ENCODE results near the gene TMEM217. TPM values are rescaled to one million over a fixed set of nuclear protein-coding genes. Genes with fewer than 3 reads are reported as not detected.

The TMEM217 gene
- total and polyA plus RNA-seq, 2 of the 4 experiments (the other 2 are of a cell fraction), result 1.4 to 3.5 TPM

DNA sequence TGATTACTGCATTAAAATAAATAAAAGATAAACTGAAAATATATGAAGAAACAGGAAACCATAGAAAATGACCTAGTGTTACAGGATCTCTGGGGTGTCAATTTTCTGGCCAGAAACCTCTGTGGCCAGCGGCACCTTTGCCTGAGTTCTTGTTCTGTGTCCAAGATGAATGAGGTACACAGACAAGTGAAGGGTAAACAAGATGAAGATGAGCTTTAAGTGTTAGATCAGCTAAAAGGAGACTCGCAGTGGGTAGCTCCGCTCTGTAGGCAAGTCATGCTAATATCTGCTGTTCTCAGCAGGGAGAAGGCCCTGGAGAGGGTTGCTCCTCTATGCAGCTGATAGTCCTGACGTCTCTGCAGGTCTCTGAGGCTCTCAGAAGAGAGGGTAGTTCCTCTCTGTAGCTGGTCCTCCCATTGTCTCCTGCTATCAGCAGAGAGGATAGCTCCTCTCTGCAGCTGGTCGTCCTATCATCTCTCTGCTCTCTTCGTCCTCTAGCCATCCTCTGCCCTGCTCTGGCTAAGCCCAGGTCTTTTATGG is 36.3 kb downstream of the TMEM217 start:
- WGBS, 2 experiments (ENCODE audit: extremely low coverage in 2 of 2, insufficient read length in 1 of 2), result 80% methylated on average over 1 of the region's 6 CpGs; no CpG with 5 or more reads in 1 of the 2 experiments
- H3K27ac ChIP-seq (ENCODE audit: insufficient read depth, low read length), result 0 out of 2 replicates have a peak overlapping the region, but pooled peaks have one; percentile 1

More for the DNA sequence above, 36.3 kb downstream of the TMEM217 start:
- Histone ChIP-seq H3K4me3 (ENCODE audit: insufficient read depth, low read depth, low read length) (no peak overlapping the region), H3K79me1 (ENCODE audit: low read depth in 1 of 2, low read length in 2 of 2) (no peaks in the 10 kb centered on the region), H3K14ac (replicated peaks; ENCODE audit: low read depth, low read length) (peak overlapping the region; percentile 12; the same call in 1 of the 2 replicates), H4K8ac (ENCODE audit: low read depth in 2 of 2, low read length in 2 of 2) (peak overlapping the region; percentile 35 to 53; a peak in 3 of 4 replicates), H3K9ac (ENCODE audit: low read depth, low read length) (no peak overlapping the region), H2BK15ac (ENCODE audit: low read depth, low read length) (no peak overlapping the region), H3K4me2 (ENCODE audit: low read depth, low read length) (peak overlapping the region; percentile 3; the same call in 1 of the 2 replicates), H2AK9ac (replicated peaks; ENCODE audit: low read depth, low read length, poor library complexity) (no peak overlapping the region), H2BK5ac (ENCODE audit: low read depth, low read length, poor library complexity, severe bottlenecking) (no peak overlapping the region), H4K91ac (ENCODE audit: insufficient read depth, low read depth, low read length) (peak overlapping the region; percentile 39; the same call in 1 of the 2 replicates), H3K18ac (ENCODE audit: low read depth, low read length) (no peak overlapping the region; the same call in 1 of the 2 replicates), H3K27me3 (ENCODE audit: control insufficient read depth, insufficient read depth, low read length) (no peaks in the 10 kb centered on the region), H2BK20ac (ENCODE audit: low read depth, low read length) (no peak overlapping the region), H3K9me3 (ENCODE audit: control insufficient read depth, insufficient read depth, low read length) (no peaks in the 10 kb centered on the region), H3K36me3 (ENCODE audit: control insufficient read depth, insufficient read depth, low read length) (no peaks in the 10 kb centered on the region), H3K4me1 (ENCODE audit: control insufficient read depth, insufficient read depth, low read length) (0 out of 2 replicates have a peak, but pooled peaks cover 2% of the 10 kb centered on the region), H2AK5ac (ENCODE audit: low read depth, low read length) (no peak overlapping the region), H3K4ac (ENCODE audit: low read depth, low read length) (peak overlapping the region; percentile 28), H3K23ac (ENCODE audit: low read depth, low read length) (peak overlapping the region; percentile 5; the same call in 1 of the 2 replicates), H3K56ac (ENCODE audit: extremely low read depth, insufficient read depth, low read length) (no peak overlapping the region), H3K9me1 (ENCODE audit: insufficient read depth, low read length) (peaks cover 5% of the 10 kb centered on the region; the same call in 1 of the 2 replicates), H4K20me1 (ENCODE audit: insufficient read depth, low read length) (no peaks in the 10 kb centered on the region), H4K5ac (ENCODE audit: low read depth, low read length) (peak overlapping the region; percentile 11), H2BK120ac (ENCODE audit: low read depth, low read length) (no peak overlapping the region; the same call in 1 of the 2 replicates), H2AFZ (replicated peaks; ENCODE audit: low read length, poor library complexity) (peak overlapping the region; percentile 96)
- no peak for TF ChIP-seq RCOR1 (IDR thresholded peaks at IDR 0.05; ENCODE audit: insufficient replicate concordance, low read length)
- no peak for TF ChIP-seq RFX5 (IDR thresholded peaks at IDR 0.05; ENCODE audit: low read depth, low read length)
- POLR2A ChIA-PET (ENCODE audit: unreplicated experiment), result interaction anchor here (0.6 kb wide), 1 partner anchor 18 kb away, joined by 15 read pairs; no protein-coding TSS in a partner anchor
- dilution Hi-C loops (cut with HindIII; ENCODE audit: low sequenced_read_pairs, unreplicated experiment) (no loop called here), in situ Hi-C loops (cut with MboI; ENCODE audit: low sequenced_read_pairs) (no loop called here), intact Hi-C loops (cut with micrococcal nuclease) (loop anchor here (1.0 kb wide), 1 partner anchor 37 kb away; the partner anchor contains the start of gene TMEM217)
- no TSS peak for BruUV-seq (replicated peaks)
- CTCF ChIA-PET, result no interaction called here
- ATAC-seq (ENCODE audit: low read depth), result no peak; the same call in 1 of the 2 replicates
- DNase-seq, result no peak

Data from IMR-90 (cell line).